Coronary artery (tissue), 2 donors: ENCODE data around the gene DCP2.
"Not testable (repeated sequence)": the region's sequence is repeated elsewhere in the genome, so short reads cannot be mapped to it uniquely, and the experiment has no call there.

Source experiments
- DNase-seq: peaks from one replicate; pipeline ENCODE4 v3.0.0-alpha.2; 2017; ENCODE audit warnings: low spot score
- H3K27ac ChIP-seq, 2 donors: fragments of 200-600 bp; sonication (generic); one replicate each; pipeline ENCODE4 v1.5.1; 2016 to 2019
- H3K4me3 ChIP-seq: fragments of 200-600 bp; sonication (generic); 2 replicates; pipeline ENCODE4 v1.5.1; 2016; ENCODE audit warnings: mild to moderate bottlenecking, moderate library complexity
- TF ChIP-seq, protein P1 (sequence below): fragments of 200-600 bp; sonication (generic); IDR thresholded peaks from one replicate; pipeline ENCODE4 v1.5.1; 2019; ENCODE audit warnings: antibody characterized with exemption

Gene DCP2

DNA sequence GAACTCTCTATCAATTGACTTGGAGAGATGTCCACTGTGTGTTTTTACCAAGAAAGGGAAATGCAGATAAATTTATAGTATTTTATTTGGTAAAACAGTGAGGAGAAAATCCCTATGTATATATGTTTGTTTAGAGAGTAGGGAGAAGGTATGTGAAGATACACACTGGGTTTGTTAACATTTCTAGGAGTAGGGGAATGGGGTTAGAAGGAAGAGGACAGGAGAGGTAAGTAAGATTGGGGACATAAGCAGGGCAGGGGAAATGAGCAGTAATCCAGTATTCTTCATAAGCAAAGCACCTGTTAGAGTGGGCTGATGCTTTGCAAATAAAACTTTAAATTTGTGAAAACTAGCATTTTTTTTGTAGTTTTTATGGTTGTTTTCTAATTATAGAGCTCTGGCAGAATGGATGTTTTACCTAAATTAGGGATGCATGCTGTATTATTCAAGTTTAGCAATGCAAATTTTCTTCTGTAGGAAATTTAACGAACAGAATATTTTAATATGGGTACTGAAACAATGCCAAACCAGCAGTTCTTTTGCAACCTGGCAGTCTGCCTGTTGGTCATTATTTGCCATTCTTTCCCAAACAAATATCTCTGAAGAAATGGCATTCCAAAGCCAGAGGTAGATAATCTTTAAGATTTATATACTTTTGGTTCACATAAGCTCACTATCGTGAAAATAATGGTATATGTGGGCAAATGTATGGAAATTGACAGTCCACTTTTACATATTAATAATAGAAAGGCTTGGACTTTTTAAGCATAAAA lies 19.4 kb upstream of the DCP2 start:
- H3K4me3 ChIP-seq, result no peak overlapping the region
- H3K27ac ChIP-seq, result no peak overlapping the region
- TF ChIP-seq, protein P1, sequence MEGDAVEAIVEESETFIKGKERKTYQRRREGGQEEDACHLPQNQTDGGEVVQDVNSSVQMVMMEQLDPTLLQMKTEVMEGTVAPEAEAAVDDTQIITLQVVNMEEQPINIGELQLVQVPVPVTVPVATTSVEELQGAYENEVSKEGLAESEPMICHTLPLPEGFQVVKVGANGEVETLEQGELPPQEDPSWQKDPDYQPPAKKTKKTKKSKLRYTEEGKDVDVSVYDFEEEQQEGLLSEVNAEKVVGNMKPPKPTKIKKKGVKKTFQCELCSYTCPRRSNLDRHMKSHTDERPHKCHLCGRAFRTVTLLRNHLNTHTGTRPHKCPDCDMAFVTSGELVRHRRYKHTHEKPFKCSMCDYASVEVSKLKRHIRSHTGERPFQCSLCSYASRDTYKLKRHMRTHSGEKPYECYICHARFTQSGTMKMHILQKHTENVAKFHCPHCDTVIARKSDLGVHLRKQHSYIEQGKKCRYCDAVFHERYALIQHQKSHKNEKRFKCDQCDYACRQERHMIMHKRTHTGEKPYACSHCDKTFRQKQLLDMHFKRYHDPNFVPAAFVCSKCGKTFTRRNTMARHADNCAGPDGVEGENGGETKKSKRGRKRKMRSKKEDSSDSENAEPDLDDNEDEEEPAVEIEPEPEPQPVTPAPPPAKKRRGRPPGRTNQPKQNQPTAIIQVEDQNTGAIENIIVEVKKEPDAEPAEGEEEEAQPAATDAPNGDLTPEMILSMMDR, result no peak
- no peak for DNase-seq

DNA sequence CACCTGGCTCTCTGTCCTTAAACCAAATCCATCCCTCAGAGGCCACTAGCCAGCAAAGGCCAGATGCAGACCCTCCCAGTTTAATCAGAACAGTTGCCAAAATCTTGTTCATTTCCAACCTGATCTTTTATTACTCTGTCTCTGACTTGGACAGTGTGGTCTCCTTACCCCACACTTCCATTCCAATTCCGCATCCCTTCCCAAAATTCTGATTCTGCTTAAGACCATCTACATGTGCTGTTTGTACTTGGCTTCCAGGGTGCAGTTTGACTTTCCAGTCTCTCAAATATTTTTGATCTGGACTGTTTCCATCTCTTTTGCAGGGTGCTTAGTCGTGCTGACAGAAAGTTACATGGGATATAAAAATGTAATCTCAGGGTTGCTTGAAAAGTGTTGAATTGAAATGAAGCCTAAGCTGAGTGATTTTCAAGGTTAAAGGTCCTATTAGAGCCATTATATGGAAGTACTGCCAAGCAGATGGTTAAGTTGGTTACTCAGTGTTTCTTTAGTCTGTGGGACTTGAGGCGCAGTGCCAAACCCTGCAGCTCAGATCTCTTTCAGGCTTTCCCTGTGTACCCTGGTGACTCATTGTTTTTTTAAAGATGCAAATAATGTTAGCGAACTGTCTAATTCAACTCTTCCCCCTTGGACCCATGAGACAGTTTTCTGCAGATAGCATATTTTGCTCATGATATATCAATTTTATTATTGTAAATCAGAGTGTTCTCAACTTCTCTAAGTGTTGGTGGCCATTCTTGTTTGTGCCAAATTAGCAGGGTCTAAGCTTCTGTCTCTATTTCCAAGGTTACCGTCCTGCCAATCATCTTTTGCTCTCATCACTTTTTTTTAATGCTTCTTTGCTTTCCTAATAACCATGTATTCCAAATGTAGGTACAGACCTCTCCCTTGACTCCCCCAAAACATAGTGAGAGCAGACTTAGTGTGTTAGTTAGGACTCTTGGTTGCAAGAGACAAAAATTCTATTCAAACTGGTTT lies 18.2 kb upstream of the DCP2 start:
- Histone ChIP-seq H3K27ac (peak overlapping the region; percentile 4 to 42), H3K4me3 (peak overlapping the region; percentile 28)
- no peak for DNase-seq
- TF ChIP-seq, protein P1, result no peak

DNA sequence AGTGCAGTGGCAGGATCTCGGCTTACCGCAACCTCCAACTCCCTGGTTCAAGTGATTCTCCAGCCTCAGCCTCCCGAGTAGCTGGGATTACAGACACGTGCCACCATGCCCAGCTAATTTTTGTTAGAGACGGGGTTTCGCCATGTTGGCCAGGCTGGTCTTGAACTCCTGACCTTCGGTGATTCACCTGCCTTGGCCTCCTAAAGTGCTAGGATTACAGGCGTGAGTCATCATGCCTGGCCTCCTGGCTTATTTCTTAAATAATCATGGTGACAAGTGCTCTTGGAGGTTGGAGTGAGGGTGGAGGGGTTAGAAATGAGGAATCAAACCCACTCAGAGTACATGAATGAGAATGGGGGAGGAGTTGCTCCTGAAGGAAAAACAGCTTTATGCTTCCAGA lies 16.7 kb upstream of the DCP2 start:
- H3K4me3 ChIP-seq, H3K27ac ChIP-seq, DNase-seq: not testable (repeated sequence)

DNA sequence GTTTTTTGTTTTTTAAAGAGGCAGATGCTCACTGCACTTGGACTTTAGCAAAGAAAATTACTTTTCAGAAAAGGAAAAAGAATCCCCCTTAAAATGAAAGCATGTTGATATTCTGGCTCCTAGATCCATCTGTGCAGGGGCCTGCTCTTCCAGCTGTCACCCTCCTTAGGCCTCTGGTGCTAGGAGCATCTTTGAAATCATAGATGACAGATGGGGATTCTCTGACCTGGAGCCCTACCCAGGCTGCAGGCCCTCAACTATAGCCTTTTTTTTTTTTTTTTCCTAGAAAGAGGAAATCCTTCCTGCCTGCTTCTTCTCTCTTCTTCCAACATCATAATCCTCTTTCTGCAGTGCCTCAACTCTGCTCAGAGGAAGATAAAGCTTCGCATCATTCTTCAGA lies 16.3 kb upstream of the DCP2 start:
- H3K27ac ChIP-seq, result no peak overlapping the region
- H3K4me3 ChIP-seq, result no peak overlapping the region
- no peak for DNase-seq
- TF ChIP-seq, protein P1, result no peak

DNA sequence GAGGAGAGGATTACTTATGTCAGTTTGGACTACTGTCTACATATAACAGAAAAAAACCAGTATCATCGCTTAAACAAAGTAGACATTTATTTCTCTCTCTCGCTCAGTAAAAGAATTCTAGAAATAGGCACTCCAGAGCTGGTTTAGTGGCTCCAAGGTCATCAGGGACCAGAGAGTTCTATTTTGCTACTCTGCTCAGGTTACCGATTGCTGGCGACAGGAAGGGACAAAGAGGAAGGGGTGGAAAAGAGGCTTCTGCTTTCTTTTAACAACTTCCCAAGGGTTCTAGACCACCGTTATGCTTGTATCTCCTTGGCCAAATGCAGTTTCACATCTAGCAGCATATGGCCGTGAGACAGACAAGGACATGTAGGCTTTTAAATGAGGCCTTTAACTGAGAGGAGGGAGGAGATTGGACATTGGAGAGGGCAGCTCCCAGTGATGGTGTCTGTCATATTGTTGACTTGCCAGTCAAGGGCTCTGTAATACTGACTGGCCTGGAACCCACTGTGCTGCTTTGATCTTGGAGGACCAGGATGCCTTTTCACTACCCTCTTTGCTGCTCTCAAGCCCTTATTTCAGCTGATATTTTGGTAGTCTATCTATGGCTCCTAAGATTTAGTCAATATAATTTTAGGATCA lies 15.6 kb upstream of the DCP2 start:
- no peak for DNase-seq
- H3K27ac ChIP-seq, result no peak overlapping the region
- TF ChIP-seq, protein P1, result no peak
- H3K4me3 ChIP-seq, result no peak overlapping the region

DNA sequence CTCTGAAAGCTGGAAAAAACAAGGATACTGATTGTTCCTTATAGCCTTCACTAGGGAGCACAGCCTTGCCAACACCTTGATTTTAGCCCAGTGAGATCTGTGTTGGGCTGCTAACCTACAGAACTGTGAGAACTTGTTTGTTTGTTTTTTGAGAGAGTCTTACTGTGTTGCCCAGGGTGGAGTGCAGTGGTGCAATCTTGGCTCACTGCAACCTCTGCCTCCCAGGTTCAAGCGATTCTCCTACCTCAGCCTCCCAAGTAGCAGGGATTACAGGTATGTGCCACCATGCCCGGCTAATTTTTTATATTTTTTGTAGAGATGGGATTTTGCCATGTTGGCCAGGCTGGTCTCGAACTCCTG lies 13.2 kb upstream of the DCP2 start:
- not testable (repeated sequence) for H3K4me3 ChIP-seq, DNase-seq
- H3K27ac ChIP-seq, result peak overlapping the region; percentile 72 to 80

DNA sequence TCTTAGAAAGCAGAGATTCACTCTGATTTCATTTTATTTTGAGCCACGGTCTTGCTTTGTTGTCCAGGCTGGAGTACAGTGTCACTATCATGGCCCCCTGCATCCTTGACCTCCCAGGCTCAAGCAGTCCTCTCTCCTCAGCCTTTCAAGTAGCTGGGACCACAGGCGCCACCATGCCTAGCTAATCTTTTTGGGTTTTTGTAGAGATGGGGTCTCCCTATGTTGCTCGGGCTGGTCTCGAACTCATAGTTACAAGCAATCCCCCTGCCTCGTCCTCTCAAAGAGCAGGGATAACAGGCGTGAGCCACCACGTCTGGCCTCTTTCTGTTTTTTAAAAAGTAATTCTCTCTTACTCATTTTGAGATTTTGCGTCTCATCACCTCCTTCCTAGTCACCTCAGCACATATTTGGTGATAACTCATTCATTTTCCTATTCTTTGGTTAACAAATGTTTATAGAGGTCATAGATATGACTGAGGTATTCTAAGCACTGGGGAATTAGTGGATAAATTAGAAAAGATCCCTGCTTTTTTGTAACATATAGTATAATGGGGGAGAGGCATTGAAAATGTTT lies 10.8 kb upstream of the DCP2 start:
- H3K4me3 ChIP-seq, result no peak overlapping the region
- TF ChIP-seq, protein P1, result no peak
- no peak overlapping the region for H3K27ac ChIP-seq
- DNase-seq, result no peak
